Parathyroid adenoma (tissue), 2 donors: ENCODE measurements around the gene OAS3.

ENCODE experiments used
- H2AFZ ChIP-seq: fragments of 300-600 bp; sonication (generic); one replicate; pipeline ENCODE4 v1.7.0; 2017; ENCODE audit warnings: antibody characterized with exemption, mild to moderate bottlenecking
- H3K27ac ChIP-seq: fragments of 300-600 bp; sonication (generic); one replicate; pipeline ENCODE4 v1.7.0; 2017
- H3K27me3 ChIP-seq: fragments of 300-600 bp; sonication (generic); one replicate; pipeline ENCODE4 v1.7.0; 2017; ENCODE audit warnings: low read length; ENCODE audit not compliant: control insufficient read depth, insufficient read depth
- H3K36me3 ChIP-seq: fragments of 300-600 bp; sonication (generic); one replicate; pipeline ENCODE4 v1.7.0; 2017; ENCODE audit warnings: low read length; ENCODE audit not compliant: control insufficient read depth, insufficient read depth
- H3K4me1 ChIP-seq: fragments of 300-600 bp; sonication (generic); one replicate; pipeline ENCODE4 v1.7.0; 2017; ENCODE audit warnings: control low read depth
- H3K4me2 ChIP-seq: fragments of 300-600 bp; sonication (generic); one replicate; pipeline ENCODE4 v1.7.0; 2017; ENCODE audit warnings: low read length
- H3K4me3 ChIP-seq: fragments of 300-600 bp; sonication (generic); one replicate; pipeline ENCODE4 v1.7.0; 2017; ENCODE audit warnings: low read depth, low read length
- H3K79me2 ChIP-seq: fragments of 300-600 bp; sonication (generic); one replicate; pipeline ENCODE4 v1.7.0; 2017; ENCODE audit warnings: control low read depth
- H3K9ac ChIP-seq: fragments of 300-600 bp; sonication (generic); one replicate; pipeline ENCODE4 v1.7.0; 2017; ENCODE audit warnings: mild to moderate bottlenecking
- H3K9me3 ChIP-seq: fragments of 300-600 bp; sonication (generic); one replicate; pipeline ENCODE4 v1.7.0; 2017; ENCODE audit warnings: low read length; ENCODE audit not compliant: control insufficient read depth
- CTCF ChIP-seq: fragments of 300-600 bp; sonication (generic); IDR thresholded peaks from one replicate; pipeline ENCODE4 v1.7.0; 2017; ENCODE audit warnings: antibody characterized with exemption, mild to moderate bottlenecking
- donor health status: primary hyperparathyroidism.

OAS3 gene

GRCh38 chr12:113007166-113007565, 68.9 kb downstream of the OAS3 start:
- TF ChIP-seq CTCF, result no peak
- no peaks in the 10 kb centered on the region for H3K9me3 ChIP-seq
- H2AFZ ChIP-seq, result peak overlapping the region; percentile 74
- no peaks in the 10 kb centered on the region for H3K27me3 ChIP-seq
- H3K79me2 ChIP-seq, result no peaks in the 10 kb centered on the region
- H3K27ac ChIP-seq, result peak overlapping the region; percentile 60
- H3K4me1 ChIP-seq, result peaks cover 27% of the 10 kb centered on the region
- H3K4me2 ChIP-seq, result no peak overlapping the region
- no peaks in the 10 kb centered on the region for H3K36me3 ChIP-seq
- H3K9ac ChIP-seq, result no peak overlapping the region
- no peak overlapping the region for H3K4me3 ChIP-seq

GRCh38 chr12:113010701-113011100, 72.4 kb downstream of the OAS3 start:
- Histone ChIP-seq H3K27ac (peak overlapping the region; percentile 49), H2AFZ (peak overlapping the region; percentile 50), H3K4me1 (peaks cover 42% of the 10 kb centered on the region), H3K4me3 (no peak overlapping the region), H3K36me3 (no peaks in the 10 kb centered on the region), H3K4me2 (no peak overlapping the region), H3K9me3 (no peaks in the 10 kb centered on the region), H3K9ac (no peak overlapping the region), H3K27me3 (no peaks in the 10 kb centered on the region), H3K79me2 (no peaks in the 10 kb centered on the region)
- no peak for TF ChIP-seq CTCF

- Histone ChIP-seq H3K36me3 (no peaks in the 10 kb centered on the region), H3K9me3 (no peaks in the 10 kb centered on the region), H2AFZ (peak overlapping the region; percentile 60), H3K27me3 (no peaks in the 10 kb centered on the region), H3K79me2 (no peaks in the 10 kb centered on the region), H3K4me1 (peaks cover 22% of the 10 kb centered on the region), H3K4me2 (no peak overlapping the region), H3K9ac (no peak overlapping the region), H3K4me3 (no peak overlapping the region), H3K27ac (peak overlapping the region; percentile 86)
- no peak for TF ChIP-seq CTCF
These were observed 76.3 kb downstream of the OAS3 start for GRCh38 chr12:113014565-113014964.

GRCh38 chr12:113016796-113017195, 78.5 kb downstream of the OAS3 start:
- H3K27me3 ChIP-seq, result no peaks in the 10 kb centered on the region
- TF ChIP-seq CTCF, result no peak
- H3K4me3 ChIP-seq, result no peak overlapping the region
- H3K27ac ChIP-seq, result no peak overlapping the region
- peaks cover 29% of the 10 kb centered on the region for H3K4me1 ChIP-seq
- no peak overlapping the region for H2AFZ ChIP-seq
- no peaks in the 10 kb centered on the region for H3K9me3 ChIP-seq
- H3K79me2 ChIP-seq, result no peaks in the 10 kb centered on the region
- no peaks in the 10 kb centered on the region for H3K36me3 ChIP-seq
- H3K4me2 ChIP-seq, result no peak overlapping the region
- H3K9ac ChIP-seq, result no peak overlapping the region

- H3K27ac ChIP-seq, result peak overlapping the region; percentile 43
- H3K79me2 ChIP-seq, result no peaks in the 10 kb centered on the region
- H3K9ac ChIP-seq, result no peak overlapping the region
- peaks cover 29% of the 10 kb centered on the region for H3K4me1 ChIP-seq
- H3K27me3 ChIP-seq, result no peaks in the 10 kb centered on the region
- no peak for TF ChIP-seq CTCF
- no peak overlapping the region for H3K4me2 ChIP-seq
- H3K9me3 ChIP-seq, result no peaks in the 10 kb centered on the region
- peak overlapping the region; percentile 48 for H2AFZ ChIP-seq
- no peak overlapping the region for H3K4me3 ChIP-seq
- no peaks in the 10 kb centered on the region for H3K36me3 ChIP-seq
These were observed 80.8 kb downstream of the OAS3 start for GRCh38 chr12:113019025-113019424.
